HG02852 (cell line): ENCODE measurements around the gene CPNE6.

Source experiments
- ATAC-seq: cut with Tn5 transposase; IDR thresholded peaks from one replicate; pipeline ENCODE4 v1.9.1; 2021; ENCODE audit warnings: mild to moderate bottlenecking, moderate library complexity; ENCODE audit not compliant: unreplicated experiment

CPNE6 gene

DNA sequence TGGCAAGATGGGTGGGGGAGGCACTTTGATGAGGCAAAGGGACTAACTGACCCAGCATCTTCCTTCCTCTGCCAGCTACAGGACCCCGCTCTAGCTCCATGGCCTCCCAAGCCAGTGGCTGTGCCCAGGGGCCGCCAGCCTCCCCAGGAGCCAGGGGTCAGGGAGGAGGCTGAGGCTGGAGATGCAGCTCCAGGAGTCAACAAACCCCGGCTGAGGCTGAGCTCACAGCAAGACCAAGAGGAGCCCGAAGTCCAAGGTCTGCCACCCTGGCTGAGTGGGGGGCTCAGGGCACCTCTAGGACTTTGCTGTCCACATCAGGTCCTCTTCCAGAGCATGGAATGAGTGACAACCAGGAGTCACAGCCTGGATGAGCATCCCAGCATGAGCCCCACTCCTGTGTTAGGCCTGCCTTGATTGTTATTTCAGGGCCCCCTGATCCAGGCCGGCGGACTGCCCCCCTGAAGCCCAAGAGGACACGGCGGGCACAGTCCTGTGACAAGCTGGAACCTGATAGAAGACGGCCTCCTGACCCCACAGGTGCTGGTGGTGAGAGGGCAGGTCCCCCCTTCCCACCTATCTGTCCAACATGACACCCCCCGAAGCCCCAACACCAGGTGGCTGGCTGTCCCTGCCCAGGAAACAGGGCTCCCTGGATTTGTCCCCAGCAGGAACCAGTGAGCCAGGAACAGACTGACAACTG lies 2.5 kb upstream of the CPNE6 start:
- no peak for ATAC-seq

DNA sequence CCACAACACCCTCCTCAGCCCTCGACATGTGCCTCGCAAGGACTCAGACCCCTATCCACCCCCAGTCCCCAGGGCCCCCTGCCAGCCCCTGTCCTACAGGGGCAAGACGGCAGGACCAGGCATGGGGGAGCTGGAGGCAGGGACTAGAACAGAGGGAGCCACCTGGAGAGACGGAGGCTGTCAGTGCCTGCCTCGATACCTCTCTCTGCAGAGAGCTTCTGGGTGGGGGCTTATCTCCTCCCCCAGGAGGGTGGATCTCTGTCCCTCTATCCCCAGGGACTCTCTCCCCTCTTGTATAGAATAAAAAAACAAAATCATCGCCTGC lies 2.0 kb upstream of the CPNE6 start:
- no peak for ATAC-seq

DNA sequence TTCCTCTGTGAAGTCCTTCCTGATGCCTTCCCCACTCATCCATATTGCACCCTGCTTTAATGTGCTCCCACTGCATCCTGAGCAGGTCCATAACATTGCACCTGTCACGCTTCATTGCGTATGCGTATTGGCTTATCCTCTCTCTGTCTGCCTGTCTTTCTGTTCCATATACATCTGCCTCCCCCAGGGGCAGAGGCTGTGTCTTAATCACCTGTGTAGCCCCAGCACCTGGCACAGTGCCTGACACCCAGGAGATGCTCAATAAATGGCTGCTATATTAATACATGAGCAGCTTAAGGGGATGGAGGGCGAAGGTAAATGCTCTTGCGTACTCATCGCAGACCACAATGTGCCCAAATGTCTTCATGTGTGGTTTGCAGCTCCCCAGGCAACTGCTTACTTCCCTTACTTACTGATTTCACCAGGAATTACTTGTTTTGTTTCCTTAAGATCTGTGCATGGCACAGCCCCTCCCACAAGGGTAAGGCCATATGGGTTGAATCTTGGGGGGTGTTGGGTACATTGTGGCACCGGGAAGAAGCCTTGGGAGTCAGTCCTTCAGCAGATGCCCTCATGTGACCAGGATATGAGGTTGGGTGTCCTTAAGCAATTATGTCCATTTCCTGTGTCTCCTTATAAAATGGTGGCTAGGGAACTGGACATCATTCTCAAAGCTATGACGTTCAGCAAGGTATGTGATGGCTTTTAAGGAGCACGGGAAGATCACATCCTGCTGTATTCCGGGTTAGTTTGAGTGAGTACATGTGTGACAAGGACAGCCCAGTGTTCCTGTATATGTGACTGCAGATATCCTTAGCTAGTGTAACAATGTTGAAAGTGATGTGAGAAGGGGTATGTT lies 848 bp upstream of the CPNE6 start:
- no peak for ATAC-seq

DNA sequence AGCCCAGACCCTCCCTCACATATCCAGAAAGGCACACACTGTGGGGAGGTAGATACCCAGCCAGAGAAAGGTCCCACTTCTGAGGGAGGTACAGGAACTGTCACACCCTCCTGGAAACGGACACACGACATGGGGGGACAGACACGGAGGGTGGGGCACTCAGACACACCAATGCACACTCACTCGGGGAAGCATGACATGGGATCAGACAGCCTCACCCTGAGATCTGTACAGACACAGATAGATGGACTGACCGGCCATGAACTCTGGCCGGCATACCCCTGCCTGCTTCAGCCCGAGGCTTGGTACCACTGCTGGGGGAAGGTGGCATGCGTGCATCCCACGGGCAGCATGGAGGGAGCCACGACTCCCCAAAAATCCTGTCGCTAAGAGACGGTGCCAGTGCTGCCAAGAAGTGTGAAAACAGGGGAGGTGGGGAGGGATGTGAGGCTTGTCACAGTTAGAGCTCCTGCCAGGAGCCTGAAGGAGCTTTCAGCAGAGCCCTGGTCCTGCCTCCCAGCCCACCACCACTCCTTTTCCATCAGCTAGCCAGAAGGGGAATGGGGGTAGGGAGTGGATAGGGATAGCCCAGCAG lies 571 bp downstream of the CPNE6 start:
- no peak for ATAC-seq

DNA sequence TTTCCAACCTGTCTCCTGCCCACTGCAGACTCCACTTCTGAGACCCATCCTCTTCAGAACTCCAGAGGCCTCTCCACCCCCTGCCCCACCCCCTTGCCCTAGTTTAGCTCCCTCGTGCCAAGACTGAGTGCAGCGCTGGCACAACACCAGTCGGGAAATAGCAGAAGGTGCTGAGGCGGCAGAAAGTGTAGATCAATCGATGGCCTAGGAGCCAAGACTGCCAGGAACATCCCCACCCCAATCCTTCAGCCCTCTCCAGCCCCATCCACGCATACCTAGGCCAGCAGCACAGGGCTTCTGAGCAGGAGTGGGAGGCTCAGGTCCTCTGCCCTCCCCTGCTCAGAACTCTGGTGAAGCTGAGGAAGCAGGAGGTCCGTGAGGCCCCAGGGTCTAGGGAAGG lies 1.1 kb downstream of the CPNE6 start:
- no peak for ATAC-seq

DNA sequence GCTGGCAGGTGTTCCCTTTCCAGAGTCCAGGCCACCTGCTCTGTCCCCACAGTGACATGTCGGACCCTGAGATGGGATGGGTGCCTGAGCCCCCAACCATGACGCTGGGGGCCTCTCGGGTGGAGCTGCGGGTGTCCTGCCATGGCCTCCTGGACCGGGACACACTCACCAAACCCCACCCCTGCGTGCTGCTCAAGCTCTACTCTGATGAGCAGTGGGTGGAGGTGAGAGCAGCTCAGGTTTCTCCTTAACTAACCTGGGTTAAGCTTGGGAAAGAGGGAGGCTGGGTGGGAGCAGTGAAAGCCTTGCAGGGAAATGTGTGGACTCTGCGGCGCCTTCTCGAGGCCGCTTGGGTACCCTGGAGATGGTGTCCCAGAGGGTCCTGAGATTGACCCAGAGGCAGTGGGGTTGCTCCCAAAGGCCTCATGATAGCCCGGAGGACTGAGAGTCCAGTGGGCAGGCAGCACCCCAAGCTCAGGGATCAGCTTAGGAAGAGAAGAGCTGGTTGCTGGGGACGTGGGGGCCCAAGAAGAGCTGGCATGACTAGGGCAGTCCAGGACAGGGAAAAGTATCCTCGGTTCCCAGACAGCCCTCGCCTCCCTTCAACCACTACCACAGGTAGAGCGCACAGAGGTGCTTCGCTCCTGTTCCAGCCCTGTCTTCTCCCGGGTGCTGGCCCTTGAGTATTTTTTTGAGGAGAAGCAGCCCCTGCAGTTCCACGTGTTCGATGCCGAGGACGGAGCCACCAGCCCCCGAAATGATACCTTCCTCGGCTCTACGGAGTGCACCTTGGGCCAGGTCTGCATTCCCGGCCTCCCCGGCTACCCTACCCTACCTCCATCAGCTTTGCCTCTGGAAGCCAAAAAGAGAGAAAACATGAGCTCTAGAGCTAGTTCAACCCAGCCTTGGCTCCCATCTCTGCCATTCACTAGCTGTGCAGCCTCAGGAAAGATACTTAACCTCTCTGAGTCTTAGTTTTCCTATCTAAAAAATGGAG lies 1.8 kb downstream of the CPNE6 start:
- ATAC-seq: no peak

DNA sequence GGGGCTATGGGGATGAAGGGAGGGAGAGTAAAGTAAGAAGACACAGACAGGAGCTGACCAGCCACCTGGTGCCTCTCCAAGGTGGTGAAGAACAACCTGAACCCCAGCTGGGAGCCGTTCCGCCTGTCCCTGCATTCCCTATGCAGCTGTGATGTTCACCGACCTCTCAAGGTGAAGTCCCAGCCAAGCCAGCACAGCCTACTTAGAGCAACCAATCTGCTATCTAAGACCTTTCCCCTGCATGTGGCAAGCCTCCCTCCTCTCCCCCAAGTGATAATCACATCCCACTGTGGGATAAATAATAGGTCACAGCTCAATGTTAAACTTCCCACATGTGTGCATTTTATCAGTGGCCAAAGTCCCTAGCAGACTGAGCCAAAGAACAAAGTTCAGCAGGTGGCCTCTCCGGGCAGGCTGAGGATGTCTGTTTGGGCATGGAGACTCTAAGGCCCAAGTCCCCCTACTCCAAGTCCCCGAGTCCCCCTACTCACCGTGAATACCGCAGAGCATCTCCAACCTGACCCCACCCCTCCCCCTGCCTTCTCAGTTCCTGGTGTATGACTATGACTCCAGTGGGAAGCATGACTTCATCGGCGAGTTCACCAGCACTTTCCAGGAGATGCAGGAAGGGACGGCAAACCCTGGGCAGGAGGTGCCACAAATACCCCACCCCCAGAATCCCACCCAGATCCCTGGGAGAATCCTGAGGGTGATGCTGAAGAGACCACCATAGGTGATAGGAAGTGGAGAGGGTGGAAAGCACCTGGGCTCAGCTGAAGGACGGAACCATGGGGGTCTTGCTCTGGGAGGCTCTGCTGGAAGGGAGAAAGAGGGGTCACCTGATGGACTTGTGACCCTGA lies 3.5 kb downstream of the CPNE6 start:
- ATAC-seq: no peak

DNA sequence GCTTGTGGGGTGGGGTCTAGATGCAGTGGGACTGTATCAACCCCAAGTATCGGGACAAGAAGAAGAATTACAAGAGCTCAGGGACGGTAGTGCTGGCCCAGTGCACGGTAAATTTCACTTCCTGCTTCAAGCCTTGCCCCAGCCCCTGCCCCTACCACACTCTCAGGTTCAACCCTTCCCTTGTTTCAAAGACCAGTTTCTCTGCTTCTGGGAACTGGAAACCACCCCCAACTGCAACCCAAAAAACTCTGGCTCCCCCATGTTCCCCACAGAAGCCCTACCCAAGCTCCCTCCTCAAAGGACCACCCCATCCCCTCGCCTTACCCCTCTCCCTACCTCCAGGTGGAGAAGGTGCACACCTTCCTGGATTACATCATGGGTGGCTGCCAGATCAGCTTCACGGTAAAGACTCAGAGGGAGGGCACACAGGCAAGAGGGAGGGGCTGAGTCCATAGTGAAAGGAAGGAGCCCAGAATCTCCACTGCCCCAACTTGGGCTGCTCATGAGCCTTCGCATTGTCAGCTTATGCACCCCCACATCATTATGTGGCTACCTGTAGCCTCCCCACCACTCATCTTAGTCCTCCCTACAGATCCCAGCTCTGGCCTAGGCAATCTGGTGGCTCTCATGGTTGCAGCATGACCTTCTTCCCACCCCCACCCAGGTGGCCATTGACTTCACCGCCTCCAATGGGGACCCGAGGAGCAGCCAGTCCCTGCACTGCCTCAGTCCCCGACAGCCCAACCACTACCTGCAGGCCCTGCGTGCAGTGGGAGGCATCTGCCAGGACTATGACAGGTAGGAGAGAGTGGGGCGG lies 4.3 kb downstream of the CPNE6 start:
- ATAC-seq: no peak

DNA sequence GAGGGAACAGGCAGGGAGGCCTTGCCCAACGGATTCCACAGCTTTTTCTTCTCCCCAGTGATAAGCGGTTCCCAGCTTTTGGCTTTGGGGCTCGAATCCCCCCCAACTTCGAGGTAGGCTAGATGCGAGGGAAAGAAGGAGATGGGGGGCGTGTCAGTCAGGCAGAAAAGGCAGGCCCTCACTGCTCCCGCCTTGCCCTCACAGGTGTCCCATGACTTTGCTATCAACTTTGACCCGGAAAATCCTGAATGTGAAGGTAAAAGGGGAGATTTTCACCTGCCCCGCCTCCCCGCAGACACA lies 4.9 kb downstream of the CPNE6 start:
- no peak for ATAC-seq

DNA sequence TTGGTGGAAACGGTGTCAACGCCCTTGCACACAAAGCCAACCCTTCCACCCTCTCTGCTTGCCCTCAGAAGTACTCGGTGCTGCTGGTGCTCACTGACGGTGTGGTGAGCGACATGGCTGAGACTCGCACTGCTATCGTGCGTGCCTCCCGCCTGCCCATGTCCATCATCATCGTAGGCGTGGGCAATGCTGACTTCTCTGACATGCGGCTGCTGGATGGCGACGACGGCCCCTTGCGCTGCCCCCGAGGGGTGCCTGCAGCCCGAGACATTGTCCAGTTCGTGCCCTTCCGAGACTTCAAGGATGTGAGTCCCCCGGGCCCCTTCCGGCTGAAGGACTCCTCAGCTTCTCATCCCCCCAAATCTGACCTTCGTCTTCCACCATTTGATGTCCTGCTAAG lies 5.7 kb downstream of the CPNE6 start:
- ATAC-seq: no peak

DNA sequence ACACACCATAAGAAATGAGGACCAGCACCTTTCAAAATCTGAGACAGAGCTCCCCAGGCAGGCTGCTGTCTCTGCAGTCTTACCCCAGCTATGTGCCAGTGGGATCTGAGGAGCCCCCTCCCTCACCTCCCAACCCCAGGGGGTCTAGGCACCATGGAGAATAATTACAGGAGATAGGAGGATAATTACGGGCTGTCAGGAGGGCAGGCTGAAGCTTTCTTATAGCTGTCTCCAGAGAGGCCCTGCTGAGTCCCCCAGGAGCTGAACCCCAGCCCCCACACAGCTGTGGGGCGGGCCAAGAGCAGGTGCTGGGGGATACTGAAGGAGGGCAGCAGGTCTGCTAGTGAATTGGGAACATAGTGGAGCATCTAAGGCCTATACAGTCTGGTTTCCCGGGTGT lies 6.8 kb downstream of the CPNE6 start:
- no peak for ATAC-seq

DNA sequence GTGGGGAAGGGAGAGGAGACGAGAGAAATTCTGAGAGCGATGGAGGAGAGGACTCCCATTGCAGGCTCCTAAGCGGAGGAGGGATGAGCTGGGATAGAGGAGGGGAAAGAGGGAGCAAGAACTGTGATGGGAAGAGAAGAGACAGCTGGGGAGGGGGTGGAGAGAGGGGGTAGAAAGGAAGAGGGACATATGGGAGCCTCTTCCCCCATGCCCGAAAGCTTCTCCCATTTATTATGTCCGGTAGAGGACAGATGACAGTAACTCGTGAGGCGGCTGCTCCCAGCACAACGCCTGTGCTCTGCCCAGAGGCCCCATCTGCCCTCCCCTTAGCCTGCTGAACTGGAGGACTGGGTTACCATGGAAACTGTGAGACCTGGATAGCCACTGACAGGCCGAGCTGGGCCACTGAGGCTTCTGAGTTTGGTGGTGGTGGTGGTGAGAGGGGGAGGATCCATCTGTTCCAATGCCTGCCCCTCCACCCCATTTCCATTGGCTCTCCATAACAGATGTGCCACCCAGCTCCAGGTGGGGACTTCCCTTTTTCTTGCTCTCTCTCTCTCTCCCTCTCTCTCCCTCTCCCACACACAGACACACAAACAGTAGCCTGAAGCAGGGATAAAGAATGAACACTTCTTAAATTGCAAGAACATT lies 8.3 kb downstream of the CPNE6 start:
- ATAC-seq: no peak

DNA sequence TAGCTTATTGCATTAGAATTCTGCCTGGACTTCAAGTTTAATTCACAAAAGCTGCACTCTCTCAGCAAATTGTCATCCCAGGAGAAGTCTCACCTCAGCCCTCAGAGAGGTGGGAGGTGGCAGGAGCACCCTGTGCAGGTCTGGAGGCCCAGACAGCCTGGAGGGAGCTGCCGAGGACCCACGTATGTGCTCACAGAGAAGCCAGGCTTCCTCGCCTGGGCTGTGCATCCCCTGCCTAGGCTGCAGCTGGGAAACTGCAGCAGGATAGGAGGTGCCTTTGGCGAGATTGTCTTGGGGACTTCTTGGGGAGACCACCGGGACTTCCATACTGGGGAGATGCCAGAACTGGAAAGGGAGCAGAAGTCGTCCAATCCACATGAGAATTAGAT lies 8.8 kb downstream of the CPNE6 start:
- ATAC-seq: no peak

DNA sequence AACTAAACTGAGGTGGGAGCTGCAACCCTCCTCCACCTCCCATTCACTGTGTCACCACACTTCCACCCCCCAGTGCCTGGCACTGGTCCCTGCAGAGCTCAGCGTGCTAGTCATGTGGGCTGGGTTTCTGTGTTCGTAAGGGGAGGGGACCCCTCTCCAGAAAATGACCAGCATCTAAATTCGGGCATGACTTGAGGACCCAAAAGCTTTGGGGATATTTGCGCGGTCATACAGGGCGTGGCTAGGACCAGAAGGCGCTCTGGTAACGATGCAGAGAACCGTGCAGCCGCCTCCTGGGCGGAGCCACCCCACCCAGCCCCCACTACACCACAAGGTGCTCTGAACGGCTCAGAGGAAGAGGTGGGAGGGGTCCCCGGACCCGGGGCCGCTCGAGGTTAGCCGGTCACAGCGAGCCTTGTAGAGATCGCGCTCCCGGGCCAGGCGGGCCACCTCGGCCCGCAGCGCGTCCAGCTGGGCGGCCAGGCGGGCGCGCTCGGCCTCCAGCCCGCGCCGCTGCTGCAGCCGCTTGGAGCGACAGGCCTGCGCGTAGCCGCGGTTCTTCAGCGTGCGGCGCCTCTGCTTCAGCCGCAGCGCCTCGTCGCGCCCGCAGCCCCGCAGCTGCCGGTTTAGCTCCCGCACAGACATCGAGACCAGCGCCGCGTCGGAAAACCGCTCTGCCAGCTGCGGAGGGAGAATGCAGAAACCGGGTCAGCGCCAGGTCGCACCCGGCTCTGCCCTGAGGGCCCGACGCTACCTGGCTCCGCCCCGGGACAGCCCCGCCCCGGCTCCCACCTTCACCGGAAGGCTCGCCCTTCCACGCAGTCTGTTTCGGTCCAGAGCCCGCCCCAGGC lies 9.8 kb downstream of the CPNE6 start:
- ATAC-seq: peak; percentile 90

DNA sequence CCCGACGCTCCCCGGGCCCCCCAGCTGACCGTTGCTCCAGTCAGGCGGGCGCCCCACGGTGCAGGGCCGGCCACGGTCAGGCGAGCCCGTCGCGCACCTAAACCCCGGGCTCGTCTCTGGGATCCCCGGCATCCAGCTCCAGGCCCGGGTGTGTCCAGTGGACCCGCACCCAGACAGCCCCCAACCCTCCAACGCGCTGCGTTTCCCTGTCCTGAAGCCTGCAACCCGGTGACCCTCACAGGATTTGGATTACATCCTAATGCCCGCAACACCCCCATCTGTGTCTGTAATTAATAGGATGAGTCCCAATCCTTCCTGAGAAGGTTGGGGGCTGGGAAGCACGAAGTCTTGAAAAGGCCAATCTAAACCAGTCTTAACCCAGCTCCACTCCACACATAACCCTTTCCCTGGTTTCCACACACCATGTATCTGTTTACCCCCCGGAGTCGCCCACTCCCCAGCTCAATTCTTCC lies 10.4 kb downstream of the CPNE6 start:
- no peak for ATAC-seq

DNA sequence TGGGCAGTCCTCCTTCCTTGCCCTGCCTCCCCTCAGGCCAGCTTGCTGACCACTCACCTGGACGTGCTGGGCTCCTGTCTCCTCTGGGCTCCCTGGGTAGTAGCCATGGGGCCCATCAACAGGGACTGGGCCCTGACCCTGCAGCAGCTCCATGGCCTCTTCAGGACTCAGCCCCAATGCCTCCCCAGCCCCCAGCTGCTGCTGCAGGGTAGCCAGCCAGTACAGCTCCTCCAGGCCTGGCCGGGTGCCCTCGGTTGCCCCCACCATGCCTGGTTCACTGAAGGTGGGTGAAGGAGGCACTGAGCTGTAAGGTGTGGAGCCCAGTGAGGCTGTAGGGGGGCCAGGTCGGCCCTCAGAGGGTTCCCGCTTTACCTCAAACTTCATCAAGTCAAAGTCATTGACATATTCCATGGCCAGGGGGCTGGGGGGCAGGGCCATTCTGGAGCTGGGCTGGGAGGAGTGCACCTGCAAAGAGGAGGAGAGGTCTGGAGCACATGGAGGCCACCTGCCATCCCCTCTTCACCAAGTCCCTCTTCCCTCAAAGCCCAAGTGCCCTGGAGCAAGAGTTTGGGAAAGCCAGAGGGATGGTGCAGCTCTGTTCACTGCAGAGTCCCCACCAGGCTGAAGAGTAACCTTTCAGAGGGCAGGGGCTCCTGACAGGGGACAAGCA lies 11.2 kb downstream of the CPNE6 start:
- no peak for ATAC-seq

DNA sequence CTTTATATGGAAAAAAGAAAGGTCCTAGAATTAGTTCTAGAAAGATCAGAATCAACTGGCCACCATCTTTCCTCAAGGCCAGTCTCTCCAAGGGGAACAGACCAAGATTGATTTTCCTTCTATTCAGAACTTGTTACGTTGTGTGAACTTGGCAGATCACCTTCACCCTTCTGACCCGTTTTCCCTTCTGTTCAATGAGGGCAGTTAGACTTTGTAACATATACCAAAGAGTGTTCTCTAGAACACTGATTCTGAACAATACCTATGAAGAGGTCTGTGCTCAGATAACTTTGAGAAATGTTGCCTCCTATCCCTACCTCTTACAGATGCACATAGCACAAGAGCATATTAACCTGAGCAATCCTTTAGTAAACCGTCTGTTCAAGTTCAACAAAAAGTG lies 12.1 kb downstream of the CPNE6 start:
- ATAC-seq: no peak
